AG04449 (cell line): Measurements from ENCODE around the gene RABL3.
"Not testable (repeated sequence)": the region's sequence is repeated elsewhere in the genome, so short reads cannot be mapped to it uniquely, and the experiment has no call there.

ENCODE experiments used
- CTCF ChIA-PET: fragments of 350-600 bp; formaldehyde crosslinking; extraction: SDS; loops from one replicate; lab custom pipeline; 2021; ENCODE audit warnings: antibody characterized with exemption; lab: Yijun Ruan, JAX
- POLR2A ChIA-PET: fragments of 400-600, 350-600 bp; formaldehyde crosslinking; extraction: SDS; loops from one replicate; lab custom pipeline; 2020; ENCODE audit warnings: antibody characterized with exemption, inconsistent platforms; lab: Yijun Ruan, JAX
- DNase-seq: peaks from one replicate; pipeline ENCODE4 v3.0.0-alpha.2; 2010; ENCODE audit warnings: low read depth, low spot score
- H3K4me3 ChIP-seq: 2 replicates; pipeline ENCODE4 v1.5.1; 2011; ENCODE audit warnings: low read depth, mild to moderate bottlenecking, control low read depth, low read length
- TF ChIP-seq, protein P1 (sequence below): IDR thresholded peaks from one replicate; pipeline ENCODE4 v1.5.1; 2011; ENCODE audit warnings: mild to moderate bottlenecking, moderate library complexity, low read length, control low read depth, inconsistent platforms; ENCODE audit not compliant: insufficient read depth; ENCODE audit errors: missing control alignments

The RABL3 gene

DNA sequence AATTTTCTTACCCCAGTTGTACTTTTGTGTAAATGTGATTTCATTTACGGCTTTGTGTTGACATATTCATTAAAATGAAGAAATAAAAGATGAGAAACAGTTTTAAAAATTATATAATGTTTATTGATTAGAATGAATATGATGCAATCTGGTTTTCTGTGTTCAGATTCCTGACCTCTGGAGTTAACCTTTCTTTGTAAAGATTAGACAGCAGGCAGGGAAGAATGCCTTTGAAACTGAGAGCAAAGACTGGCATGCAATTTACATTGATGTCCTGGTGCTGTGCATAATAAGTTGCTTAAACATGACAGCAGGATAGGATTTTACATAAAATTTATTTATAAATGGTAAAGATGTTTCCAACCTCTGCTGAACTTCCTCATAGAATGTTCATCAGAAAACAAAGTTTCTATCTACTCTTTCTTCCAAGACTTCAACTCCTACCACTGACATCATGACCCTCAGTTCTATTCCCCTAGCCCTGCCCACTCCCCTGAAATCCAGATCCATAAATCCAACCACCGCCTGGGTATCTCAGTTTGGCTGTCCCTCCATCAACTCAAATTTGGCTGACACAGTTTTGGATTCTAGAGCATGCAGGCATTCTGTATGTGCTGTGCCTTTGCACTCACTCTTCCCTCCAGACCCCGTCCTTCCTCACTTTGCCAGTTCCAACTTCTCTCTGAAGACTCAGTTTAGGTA is 62.0 kb downstream of the RABL3 start:
- no peak overlapping the region for H3K4me3 ChIP-seq
- ChIA-PET POLR2A (no interaction called here), CTCF (no interaction called here)
- TF ChIP-seq, protein P1, sequence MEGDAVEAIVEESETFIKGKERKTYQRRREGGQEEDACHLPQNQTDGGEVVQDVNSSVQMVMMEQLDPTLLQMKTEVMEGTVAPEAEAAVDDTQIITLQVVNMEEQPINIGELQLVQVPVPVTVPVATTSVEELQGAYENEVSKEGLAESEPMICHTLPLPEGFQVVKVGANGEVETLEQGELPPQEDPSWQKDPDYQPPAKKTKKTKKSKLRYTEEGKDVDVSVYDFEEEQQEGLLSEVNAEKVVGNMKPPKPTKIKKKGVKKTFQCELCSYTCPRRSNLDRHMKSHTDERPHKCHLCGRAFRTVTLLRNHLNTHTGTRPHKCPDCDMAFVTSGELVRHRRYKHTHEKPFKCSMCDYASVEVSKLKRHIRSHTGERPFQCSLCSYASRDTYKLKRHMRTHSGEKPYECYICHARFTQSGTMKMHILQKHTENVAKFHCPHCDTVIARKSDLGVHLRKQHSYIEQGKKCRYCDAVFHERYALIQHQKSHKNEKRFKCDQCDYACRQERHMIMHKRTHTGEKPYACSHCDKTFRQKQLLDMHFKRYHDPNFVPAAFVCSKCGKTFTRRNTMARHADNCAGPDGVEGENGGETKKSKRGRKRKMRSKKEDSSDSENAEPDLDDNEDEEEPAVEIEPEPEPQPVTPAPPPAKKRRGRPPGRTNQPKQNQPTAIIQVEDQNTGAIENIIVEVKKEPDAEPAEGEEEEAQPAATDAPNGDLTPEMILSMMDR, result no peak
- no peak for DNase-seq

DNA sequence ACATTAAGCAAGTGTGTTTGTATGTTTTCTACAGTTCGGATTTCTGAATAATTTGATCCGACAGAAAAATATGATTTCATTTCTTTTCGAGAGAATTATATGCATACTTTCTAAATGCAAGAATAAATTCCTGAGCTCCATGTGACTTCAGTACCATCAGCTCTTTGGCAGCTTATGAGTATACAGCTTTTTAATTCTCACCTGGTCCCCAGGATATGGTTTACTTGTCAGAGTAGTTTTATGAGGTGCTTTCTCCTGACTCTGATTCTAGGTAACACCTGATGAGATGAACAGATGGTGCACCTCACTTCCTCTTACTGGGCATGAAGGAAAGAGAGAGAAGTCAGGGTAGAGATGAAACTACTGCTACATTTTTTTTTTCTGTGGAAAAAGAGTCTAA is 63.3 kb downstream of the RABL3 start:
- POLR2A ChIA-PET, result interaction anchor here (1.3 kb wide), 1 partner anchor 64 kb away, joined by 4 read pairs; the partner anchor contains the start of gene GTF2E1
- no peak overlapping the region for H3K4me3 ChIP-seq
- CTCF ChIA-PET, result interaction anchor here (1.0 kb wide), 1 partner anchor 113 kb away, joined by 3 read pairs; no protein-coding TSS in a partner anchor
- DNase-seq, result no peak
- TF ChIP-seq, protein P1, result no peak

DNA sequence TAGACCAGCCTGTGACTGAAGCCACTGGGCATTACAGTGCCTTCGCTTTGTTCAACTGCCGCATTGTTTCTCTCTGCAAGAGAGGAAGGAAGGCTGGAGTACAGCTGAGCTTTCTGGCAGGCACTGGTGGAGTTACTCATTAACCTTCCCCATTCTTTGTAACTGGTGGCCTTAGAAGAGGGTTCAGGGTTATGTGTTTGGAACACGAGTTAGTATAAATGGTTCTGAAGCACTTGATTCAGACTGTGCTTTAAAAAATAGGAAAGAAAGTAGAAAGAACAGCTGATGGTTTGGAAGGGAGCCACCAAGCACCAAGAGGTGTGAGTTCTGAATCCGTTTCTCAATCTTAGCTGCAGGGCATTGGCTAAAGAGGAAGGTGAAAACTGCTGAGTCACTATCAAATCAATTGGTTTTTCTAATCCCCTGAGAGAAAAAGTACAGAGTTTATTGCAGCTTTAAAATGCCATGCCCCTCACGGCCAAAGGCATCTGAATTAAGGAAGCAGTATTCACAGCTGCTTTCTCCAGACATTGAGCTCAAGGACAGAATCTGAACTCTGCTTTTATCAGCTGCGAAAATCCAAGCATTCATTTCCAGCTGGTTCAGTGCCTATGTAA is 63.9 kb downstream of the RABL3 start:
- peak; percentile 42 for DNase-seq
- TF ChIP-seq, protein P1, result no peak
- ChIA-PET POLR2A (interaction anchor here (1.3 kb wide), 1 partner anchor 64 kb away, joined by 4 read pairs; the partner anchor contains the start of gene GTF2E1), CTCF (interaction anchor here (1.0 kb wide), 1 partner anchor 114 kb away, joined by 3 read pairs; no protein-coding TSS in a partner anchor)
- H3K4me3 ChIP-seq, result no peak overlapping the region

DNA sequence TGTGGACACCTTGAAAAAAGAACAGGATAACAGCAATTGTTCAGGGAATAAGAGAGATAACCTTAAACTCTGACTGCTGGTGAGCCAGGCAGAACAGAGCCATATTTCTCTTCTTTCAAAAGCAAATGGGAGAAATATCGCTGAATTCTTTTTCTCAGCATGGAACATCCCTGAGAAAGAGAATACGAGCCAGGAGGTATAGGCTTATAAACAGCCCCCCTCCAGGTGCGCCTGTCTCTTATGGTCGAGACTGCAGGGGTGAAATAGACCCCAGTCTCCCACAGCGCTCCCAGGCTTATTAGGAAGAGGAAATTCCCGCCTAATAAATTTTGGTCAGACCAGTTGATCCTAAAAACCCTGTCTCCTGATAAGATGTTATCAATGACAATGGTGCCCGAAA is 65.1 kb downstream of the RABL3 start:
- POLR2A ChIA-PET, CTCF ChIA-PET, H3K4me3 ChIP-seq, DNase-seq: not testable (repeated sequence)

DNA sequence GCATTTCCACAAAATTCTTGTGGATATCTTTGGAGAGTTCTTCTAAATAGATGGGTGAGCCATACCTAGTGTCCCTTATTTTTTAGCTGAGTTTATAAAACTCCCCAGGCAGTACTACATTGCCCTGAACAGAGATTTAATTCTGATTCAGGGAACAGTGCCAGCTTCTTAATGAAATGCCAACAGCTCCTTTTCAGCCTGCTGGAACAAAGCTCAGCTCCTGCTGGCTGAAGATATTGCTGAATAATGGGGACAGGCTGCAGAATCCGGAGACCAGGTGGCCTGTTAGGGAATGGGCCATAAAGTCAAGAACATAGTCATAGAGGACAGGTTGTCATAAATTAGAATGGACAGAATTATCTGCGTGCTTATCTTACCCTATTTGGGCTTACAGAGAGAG is 69.2 kb downstream of the RABL3 start:
- no peak for DNase-seq
- H3K4me3 ChIP-seq, result no peak overlapping the region
- ChIA-PET CTCF (no interaction called here), POLR2A (no interaction called here)
- TF ChIP-seq, protein P1, result no peak

DNA sequence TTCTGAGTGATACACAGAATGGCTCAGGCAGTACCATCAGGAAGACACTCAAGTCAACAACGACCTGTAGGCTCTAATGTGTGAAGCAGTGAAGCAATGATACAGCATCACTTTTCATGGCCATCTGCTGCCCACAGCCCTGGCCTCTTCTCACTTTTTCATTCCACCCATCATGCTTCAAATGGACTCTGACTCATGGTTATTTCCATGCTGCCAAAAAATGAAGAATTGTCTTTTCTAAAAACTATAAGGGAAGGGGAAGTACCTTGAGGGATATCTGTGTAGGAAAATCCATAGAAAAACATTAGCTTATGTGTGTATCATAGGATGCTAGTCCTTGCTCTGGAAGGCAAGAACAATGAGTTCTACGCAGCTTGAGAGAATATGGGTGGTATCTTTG is 71.7 kb downstream of the RABL3 start:
- no peak for DNase-seq
- ChIA-PET CTCF (no interaction called here), POLR2A (no interaction called here)
- H3K4me3 ChIP-seq, result no peak overlapping the region
- TF ChIP-seq, protein P1, result no peak
